NCI-H774 (cell line): ENCODE results near the gene TBC1D1.
"Not testable (repeated sequence)": the region's sequence is repeated elsewhere in the genome, so short reads cannot be mapped to it uniquely, and the experiment has no call there.

ENCODE experiments used
- DNase-seq: peaks from one replicate; lab custom pipeline; 2025; lab: John Stamatoyannopoulos, UW

The TBC1D1 gene

GRCh38 chr4:37889849-37890800 is 759 bp upstream of the TBC1D1 start:
- peak; percentile 55 for DNase-seq

GRCh38 chr4:37891260-37892159 is 626 bp downstream of the TBC1D1 start:
- DNase-seq: peak; percentile 20

GRCh38 chr4:37892641-37893040 is 1.8 kb downstream of the TBC1D1 start:
- DNase-seq: no peak

- no peak for DNase-seq
Observed at GRCh38 chr4:37893164-37893563, 2.3 kb downstream of the TBC1D1 start.

GRCh38 chr4:37895271-37895670 is 4.4 kb downstream of the TBC1D1 start:
- no peak for DNase-seq

- DNase-seq: no peak
Observed at GRCh38 chr4:37896206-37896860, 5.4 kb downstream of the TBC1D1 start.

GRCh38 chr4:37902212-37902611 is 11.3 kb downstream of the TBC1D1 start:
- DNase-seq: no peak

- no peak for DNase-seq
Observed at GRCh38 chr4:37902738-37903693, 12.1 kb downstream of the TBC1D1 start.

GRCh38 chr4:37903901-37904300 is 13.0 kb downstream of the TBC1D1 start:
- no peak for DNase-seq

- DNase-seq: no peak
Observed at GRCh38 chr4:37904824-37905223, 13.9 kb downstream of the TBC1D1 start.

- no peak for DNase-seq
Observed at GRCh38 chr4:37905533-37906169, 14.8 kb downstream of the TBC1D1 start.

- DNase-seq: no peak
Observed at GRCh38 chr4:37908488-37909331, 17.8 kb downstream of the TBC1D1 start.

- no peak for DNase-seq
Observed at GRCh38 chr4:37909332-37910090, 18.6 kb downstream of the TBC1D1 start.

- DNase-seq: no peak
Observed at GRCh38 chr4:37910091-37910486, 19.2 kb downstream of the TBC1D1 start.

- DNase-seq: no peak
Observed at GRCh38 chr4:37914539-37914938, 23.7 kb downstream of the TBC1D1 start.

GRCh38 chr4:37917388-37917787 is 26.5 kb downstream of the TBC1D1 start:
- DNase-seq: no peak

- no peak for DNase-seq
Observed at GRCh38 chr4:37918653-37919052, 27.8 kb downstream of the TBC1D1 start.

GRCh38 chr4:37922328-37922727 is 31.4 kb downstream of the TBC1D1 start:
- DNase-seq: no peak

- not testable (repeated sequence) for DNase-seq
Observed at GRCh38 chr4:37923089-37923488, 32.2 kb downstream of the TBC1D1 start.
